Activated CD8-positive, alpha-beta T cell treated with anti-CD3 and anti-CD28 coated beads for 36 hours (primary cell): Measurements from ENCODE around the gene PLD6. TPM values are rescaled to one million over a fixed set of nuclear protein-coding genes. Genes with fewer than 3 reads are reported as not detected.

Experiments
- ATAC-seq: fragments of 200-7000 bp; cut with Tn5 transposase; one replicate; pipeline ENCODE4 v1.10.0; 2021; ENCODE audit warnings: mild to moderate bottlenecking, moderate library complexity
- CTCF ChIA-PET: fragments of 350-600 bp; sonication (Branson Sonifier 250); formaldehyde crosslinking; loops from one replicate; lab custom pipeline; 2021; ENCODE audit warnings: antibody characterized with exemption; lab: Charles Lee
- POLR2A ChIA-PET: fragments of 350-600 bp; sonication (Branson Sonifier 250); formaldehyde crosslinking; loops from one replicate; lab custom pipeline; 2021; ENCODE audit warnings: antibody characterized with exemption; lab: Charles Lee
- DNase-seq: peaks from one replicate; pipeline ENCODE4 v3.0.0-alpha.2; 2020
- H3K27ac Mint-ChIP-seq: one replicate; pipeline ENCODE4 v1.8.0; 2021; ENCODE audit warnings: mild to moderate bottlenecking, mixed read lengths
- H3K27me3 Mint-ChIP-seq: one replicate; pipeline ENCODE4 v1.8.0; 2021; ENCODE audit warnings: mixed read lengths
- H3K36me3 Mint-ChIP-seq: one replicate; pipeline ENCODE4 v1.8.0; 2021; ENCODE audit warnings: low read depth, mixed read lengths
- H3K4me1 Mint-ChIP-seq: one replicate; pipeline ENCODE4 v1.8.0; 2021; ENCODE audit warnings: low read depth, mixed read lengths
- H3K4me3 Mint-ChIP-seq: one replicate; pipeline ENCODE4 v1.8.0; 2021; ENCODE audit warnings: mild to moderate bottlenecking, moderate library complexity, mixed read lengths
- H3K9me3 Mint-ChIP-seq: one replicate; pipeline ENCODE4 v1.8.0; 2021; ENCODE audit warnings: mixed read lengths
- intact Hi-C: fragments of 100-400 bp; cut with micrococcal nuclease; formaldehyde crosslinking; loops from one replicate; pipeline ENCODE4 v1.10.0; 2022
- total RNA-seq, 2 experiments: library from RNA; stranded (reverse); gene quantifications; one replicate each; pipeline ENCODE4 v1.2.3, GENCODE V29; 2021
- TF ChIP-seq, protein P1 (sequence below): fragments of 200-600 bp; IDR thresholded peaks from one replicate; pipeline ENCODE4 v1.8.0; 2022; ENCODE audit warnings: antibody characterized with exemption, mild to moderate bottlenecking

PLD6 gene
- total RNA-seq, 2 experiments from 2014 or later: 6.1 to 6.2 TPM

DNA sequence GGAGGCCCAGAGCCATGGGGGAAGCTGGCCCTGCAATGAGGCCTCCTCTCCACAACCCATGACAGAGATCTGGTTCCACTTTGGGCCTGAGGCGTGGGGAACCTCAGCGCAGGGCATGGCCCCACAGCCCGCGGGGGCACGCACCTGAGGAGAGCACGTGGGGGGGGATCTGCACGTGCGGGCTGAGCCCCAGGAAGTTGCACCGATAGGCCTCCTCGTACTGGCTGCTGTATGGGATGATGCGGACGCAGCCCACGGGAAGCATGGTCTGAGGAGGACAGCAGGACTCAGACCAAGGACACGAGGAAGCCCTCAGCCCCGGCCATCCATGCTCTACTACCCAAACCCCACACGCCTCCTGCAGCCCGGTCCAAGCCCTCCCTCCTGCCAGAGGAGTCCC, 10.1 kb upstream of the PLD6 start:
- intact Hi-C loops: no loop called here
- H3K4me3 Mint-ChIP-seq: no peak overlapping the region
- ATAC-seq (no peak), DNase-seq (no peak)
- H3K9me3 Mint-ChIP-seq: no peaks in the 10 kb centered on the region
- ChIA-PET CTCF (no interaction called here), POLR2A (interaction anchor here (2.3 kb wide), 1 partner anchor 20 kb away, joined by 6 read pairs; the partner anchor contains the start of gene FLCN)
- H3K36me3 Mint-ChIP-seq: peaks cover 16% of the 10 kb centered on the region
- no peak overlapping the region for H3K27ac Mint-ChIP-seq
- TF ChIP-seq, protein P1, sequence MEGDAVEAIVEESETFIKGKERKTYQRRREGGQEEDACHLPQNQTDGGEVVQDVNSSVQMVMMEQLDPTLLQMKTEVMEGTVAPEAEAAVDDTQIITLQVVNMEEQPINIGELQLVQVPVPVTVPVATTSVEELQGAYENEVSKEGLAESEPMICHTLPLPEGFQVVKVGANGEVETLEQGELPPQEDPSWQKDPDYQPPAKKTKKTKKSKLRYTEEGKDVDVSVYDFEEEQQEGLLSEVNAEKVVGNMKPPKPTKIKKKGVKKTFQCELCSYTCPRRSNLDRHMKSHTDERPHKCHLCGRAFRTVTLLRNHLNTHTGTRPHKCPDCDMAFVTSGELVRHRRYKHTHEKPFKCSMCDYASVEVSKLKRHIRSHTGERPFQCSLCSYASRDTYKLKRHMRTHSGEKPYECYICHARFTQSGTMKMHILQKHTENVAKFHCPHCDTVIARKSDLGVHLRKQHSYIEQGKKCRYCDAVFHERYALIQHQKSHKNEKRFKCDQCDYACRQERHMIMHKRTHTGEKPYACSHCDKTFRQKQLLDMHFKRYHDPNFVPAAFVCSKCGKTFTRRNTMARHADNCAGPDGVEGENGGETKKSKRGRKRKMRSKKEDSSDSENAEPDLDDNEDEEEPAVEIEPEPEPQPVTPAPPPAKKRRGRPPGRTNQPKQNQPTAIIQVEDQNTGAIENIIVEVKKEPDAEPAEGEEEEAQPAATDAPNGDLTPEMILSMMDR: no peak
- no peaks in the 10 kb centered on the region for H3K27me3 Mint-ChIP-seq
- no peaks in the 10 kb centered on the region for H3K4me1 Mint-ChIP-seq

DNA sequence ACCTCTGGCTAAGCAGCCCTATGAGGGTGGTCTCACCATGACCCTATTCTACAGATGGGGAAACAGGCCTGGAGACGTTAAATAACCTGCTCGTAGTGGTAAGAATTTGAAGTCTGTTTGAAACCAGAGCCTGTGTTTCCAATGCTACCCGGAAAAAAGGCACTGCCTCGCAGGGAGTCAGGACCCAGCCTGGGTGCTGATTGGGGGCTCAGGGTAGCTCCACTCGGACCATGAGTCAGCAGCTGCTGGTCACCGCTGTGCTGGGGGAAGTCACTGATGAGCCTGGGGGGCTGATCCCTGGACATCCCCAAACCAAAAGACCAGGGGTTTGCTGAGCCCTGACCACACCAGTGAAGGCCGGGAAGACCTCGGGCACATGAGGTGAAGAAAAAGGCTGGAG, 9.4 kb upstream of the PLD6 start:
- H3K4me3 Mint-ChIP-seq: no peak overlapping the region
- TF ChIP-seq, protein P1: no peak
- H3K9me3 Mint-ChIP-seq: no peaks in the 10 kb centered on the region
- no peaks in the 10 kb centered on the region for H3K27me3 Mint-ChIP-seq
- H3K36me3 Mint-ChIP-seq: peaks cover 13% of the 10 kb centered on the region
- H3K27ac Mint-ChIP-seq: no peak overlapping the region
- ATAC-seq (no peak), DNase-seq (no peak)
- H3K4me1 Mint-ChIP-seq: no peaks in the 10 kb centered on the region
- intact Hi-C loops: no loop called here
- CTCF ChIA-PET: no interaction called here
- POLR2A ChIA-PET: interaction anchor here (0.9 kb wide), 1 partner anchor 11 kb away, joined by 3 read pairs; no protein-coding TSS in a partner anchor

DNA sequence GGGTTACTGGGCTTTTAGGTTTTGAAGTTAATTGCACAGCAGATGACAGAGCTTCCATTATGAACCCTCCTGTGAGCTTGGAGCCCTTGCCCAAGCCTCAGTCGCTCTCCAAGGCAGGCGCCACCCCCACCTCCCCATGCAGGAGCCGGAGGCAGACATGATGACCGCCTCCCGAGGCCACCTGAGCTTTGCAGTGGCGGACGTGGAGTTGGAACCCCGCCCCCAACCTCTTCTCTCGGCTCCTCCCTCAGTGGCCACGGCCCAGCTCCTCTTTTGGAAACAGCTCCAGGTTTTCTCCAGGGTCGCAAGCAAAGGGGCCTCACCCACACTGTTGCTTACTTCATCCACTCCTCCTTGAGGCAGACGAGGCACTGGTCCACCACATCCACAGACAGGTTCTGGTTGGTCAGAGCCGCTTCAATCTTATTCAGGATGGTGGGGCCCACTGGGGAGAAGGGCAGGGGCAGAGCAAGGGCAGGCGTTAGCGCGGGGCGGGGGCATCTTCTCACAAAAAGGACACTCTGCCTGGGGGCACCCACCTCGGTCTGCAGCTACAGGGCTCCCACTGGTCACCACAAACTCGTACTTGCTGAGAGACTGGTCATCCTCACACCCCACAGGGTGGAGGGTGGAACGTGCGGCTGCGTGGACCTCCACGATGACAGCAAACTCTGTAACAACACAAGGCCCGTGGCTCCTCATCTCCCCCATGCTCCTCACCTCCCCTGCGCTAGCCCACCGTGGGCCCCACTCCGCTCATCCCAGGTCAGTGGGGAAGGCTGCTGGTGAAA, 8.7 kb upstream of the PLD6 start:
- ChIA-PET CTCF (no interaction called here), POLR2A (interaction anchor here (0.9 kb wide), 1 partner anchor 12 kb away, joined by 3 read pairs; no protein-coding TSS in a partner anchor)

DNA sequence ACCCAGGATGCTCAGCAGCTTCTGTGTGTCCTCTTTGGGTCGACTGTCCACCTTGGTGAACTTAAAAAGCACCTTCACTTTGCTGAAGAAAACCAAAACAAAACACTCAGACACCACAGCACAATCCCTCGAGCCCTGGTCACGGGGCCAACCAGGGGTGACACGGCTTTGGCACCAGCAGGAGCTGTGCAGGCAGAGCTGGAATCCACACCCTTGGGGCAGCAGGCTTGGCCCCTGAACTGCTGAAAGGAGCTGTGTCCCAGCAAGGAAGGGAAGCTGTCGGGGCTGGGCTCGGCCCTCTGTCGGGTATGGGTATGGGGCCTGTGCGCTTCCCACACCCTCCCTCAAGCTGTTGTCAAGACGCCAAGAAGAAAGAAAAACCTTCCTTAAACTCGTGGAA, 7.6 kb upstream of the PLD6 start:
- DNase-seq (no peak), ATAC-seq (no peak)
- H3K4me1 Mint-ChIP-seq: no peaks in the 10 kb centered on the region
- intact Hi-C loops: no loop called here
- H3K27ac Mint-ChIP-seq: no peak overlapping the region
- TF ChIP-seq, protein P1: no peak
- no peaks in the 10 kb centered on the region for H3K9me3 Mint-ChIP-seq
- H3K4me3 Mint-ChIP-seq: no peak overlapping the region
- CTCF ChIA-PET: interaction anchor here (1.8 kb wide), 1 partner anchor 222 kb away, joined by 3 read pairs; no protein-coding TSS in a partner anchor
- POLR2A ChIA-PET: interaction anchor here (0.5 to 1.1 kb wide), 3 partner anchors 136 to 419 kb away, joined by 3 read pairs; no protein-coding TSS in a partner anchor
- peaks cover 11% of the 10 kb centered on the region for H3K36me3 Mint-ChIP-seq
- H3K27me3 Mint-ChIP-seq: no peaks in the 10 kb centered on the region

More for the DNA sequence above, 8.7 kb upstream of the PLD6 start:
- DNase-seq: no peak
- Mint-ChIP-seq H3K4me3 (no peak overlapping the region), H3K27ac (no peak overlapping the region), H3K4me1 (no peaks in the 10 kb centered on the region), H3K36me3 (peaks cover 13% of the 10 kb centered on the region), H3K27me3 (no peaks in the 10 kb centered on the region), H3K9me3 (no peaks in the 10 kb centered on the region)
- no peak for ATAC-seq
- intact Hi-C loops: no loop called here
- TF ChIP-seq, protein P1: no peak

DNA sequence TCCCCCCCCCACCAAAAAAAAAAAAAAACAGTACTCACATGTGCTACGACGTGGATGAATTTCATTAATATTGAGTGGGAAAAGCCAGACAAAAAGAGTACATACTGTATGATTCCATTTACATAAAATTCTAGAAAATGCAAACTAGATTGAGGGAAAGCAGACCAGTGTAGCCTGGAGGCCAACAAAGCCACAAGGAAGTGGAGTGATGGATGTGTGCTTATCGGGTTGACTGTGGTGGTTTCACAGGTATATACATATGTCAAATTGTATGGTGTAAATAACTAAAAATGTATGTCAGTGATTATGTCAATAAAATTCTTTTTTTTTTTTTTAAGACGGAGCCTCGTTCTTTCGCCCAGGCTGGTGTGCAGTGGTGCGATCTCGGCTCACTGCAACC, 1.9 kb upstream of the PLD6 start:
- POLR2A ChIA-PET: interaction anchor here (0.6 to 3.2 kb wide), 2 partner anchors 28 to 174 kb away, joined by 3 to 11 read pairs; no protein-coding TSS in a partner anchor
- Mint-ChIP-seq H3K9me3 (no peaks in the 10 kb centered on the region), H3K4me3 (no peak overlapping the region)

More for the DNA sequence above, 1.9 kb upstream of the PLD6 start:
- peaks cover 13% of the 10 kb centered on the region for H3K36me3 Mint-ChIP-seq
- ATAC-seq: no peak
- no peaks in the 10 kb centered on the region for H3K27me3 Mint-ChIP-seq
- TF ChIP-seq, protein P1: no peak
- H3K4me1 Mint-ChIP-seq: peaks cover 24% of the 10 kb centered on the region
- DNase-seq: no peak
- intact Hi-C loops: no loop called here
- no peak overlapping the region for H3K27ac Mint-ChIP-seq
- CTCF ChIA-PET: interaction anchor here (0.7 to 1.4 kb wide), 3 partner anchors 62 to 66 kb away, joined by 3 to 4 read pairs (median 3); no protein-coding TSS in a partner anchor
